Activated CD8-positive, alpha-beta memory T cell treated with anti-CD3 and anti-CD28 coated beads for 4 hours (primary cell): Measurements from ENCODE around the gene ZC3H4.
A peak's percentile ranks its signal among the peaks of the same experiment; 100 is the strongest.

Source experiments
- DNase-seq, 2 donors: peaks; one replicate each; pipeline ENCODE4 v3.0.0-alpha.2; 2020; ENCODE audit warnings: low read depth in 2 of 2

Gene ZC3H4

DNA sequence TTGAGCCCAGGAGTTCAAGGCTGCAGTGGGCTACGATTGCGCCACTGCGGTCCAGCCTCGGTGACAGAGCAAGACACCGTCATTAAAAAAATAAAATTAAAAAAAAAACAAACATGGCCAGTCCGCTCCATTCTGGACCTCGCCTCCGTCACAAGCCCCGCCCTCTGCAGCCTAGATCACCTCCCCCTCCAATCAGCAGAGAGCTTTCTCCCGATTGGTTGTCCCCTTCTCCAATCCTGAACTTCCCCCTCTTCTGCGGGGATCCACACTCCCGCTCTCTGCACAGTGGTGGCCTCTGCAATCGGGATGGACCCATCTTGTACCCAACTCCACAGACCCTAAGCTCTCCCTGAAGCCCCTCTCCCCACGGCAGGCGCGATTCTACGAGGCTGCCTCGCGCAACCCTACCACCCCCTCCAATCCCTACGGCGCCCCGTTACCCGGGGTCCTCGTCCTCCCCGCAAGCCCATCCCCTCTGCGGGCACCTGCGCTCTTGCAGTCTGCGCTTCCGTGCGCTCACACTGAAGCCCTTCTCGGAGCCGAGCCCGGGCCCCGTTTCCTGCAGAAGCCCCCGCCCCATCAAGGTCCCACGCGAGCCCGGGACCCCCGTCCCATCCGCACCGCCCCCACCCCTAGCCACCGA, 65.7 kb downstream of the ZC3H4 start:
- DNase-seq, result peak; percentile 23 to 34

GRCh38 chr19:47047272-47047762, 66.3 kb downstream of the ZC3H4 start:
- DNase-seq, result no peak

GRCh38 chr19:47045867-47046470, 67.6 kb downstream of the ZC3H4 start:
- DNase-seq, result no peak

DNA sequence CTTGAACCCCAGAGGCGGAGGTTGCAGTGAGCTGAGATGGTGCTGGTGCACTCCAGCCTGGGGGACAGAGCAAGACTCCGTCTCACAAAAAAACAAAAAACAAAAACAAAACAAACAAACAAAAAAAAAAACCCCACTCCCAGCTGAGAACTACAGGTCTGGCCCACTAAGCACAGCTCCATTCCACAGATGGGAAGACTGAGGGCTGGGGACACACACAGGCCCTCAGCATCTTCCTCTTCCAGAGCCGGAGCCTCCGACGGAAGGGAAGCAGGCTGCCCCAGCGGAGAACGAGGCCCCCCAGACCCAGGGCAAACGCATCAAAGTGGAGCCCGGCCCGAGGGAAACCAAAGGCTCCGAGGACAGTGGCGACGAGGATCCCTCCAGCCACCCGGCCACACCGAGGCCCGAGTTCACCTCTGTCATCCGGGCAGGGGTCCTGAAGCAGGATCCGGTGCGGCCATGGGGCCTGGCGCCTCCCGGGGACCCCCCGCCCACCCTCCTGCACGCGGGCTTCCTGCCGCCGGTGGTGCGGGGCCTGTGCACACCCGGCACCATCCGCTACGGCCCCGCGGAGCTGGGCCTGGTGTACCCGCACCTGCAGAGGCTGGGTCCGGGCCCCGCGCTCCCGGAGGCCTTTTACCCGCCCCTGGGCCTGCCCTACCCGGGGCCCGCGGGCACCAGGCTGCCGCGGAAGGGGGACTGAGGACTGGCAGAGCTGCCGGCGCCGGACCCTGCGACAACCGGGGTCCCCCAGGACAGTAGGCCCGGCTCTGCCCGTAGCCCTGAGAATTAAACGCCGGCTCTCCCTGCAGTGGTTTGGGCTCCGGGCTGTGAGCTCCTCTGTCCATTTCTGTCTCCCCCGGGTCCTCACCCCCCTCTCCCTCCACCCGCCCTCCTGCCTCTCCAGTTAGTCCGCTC, 68.4 kb downstream of the ZC3H4 start:
- DNase-seq, result no peak

GRCh38 chr19:47040869-47041268, 72.7 kb downstream of the ZC3H4 start:
- no peak for DNase-seq

- DNase-seq, result no peak
Measured at GRCh38 chr19:47039239-47039874, 74.2 kb downstream of the ZC3H4 start.

DNA sequence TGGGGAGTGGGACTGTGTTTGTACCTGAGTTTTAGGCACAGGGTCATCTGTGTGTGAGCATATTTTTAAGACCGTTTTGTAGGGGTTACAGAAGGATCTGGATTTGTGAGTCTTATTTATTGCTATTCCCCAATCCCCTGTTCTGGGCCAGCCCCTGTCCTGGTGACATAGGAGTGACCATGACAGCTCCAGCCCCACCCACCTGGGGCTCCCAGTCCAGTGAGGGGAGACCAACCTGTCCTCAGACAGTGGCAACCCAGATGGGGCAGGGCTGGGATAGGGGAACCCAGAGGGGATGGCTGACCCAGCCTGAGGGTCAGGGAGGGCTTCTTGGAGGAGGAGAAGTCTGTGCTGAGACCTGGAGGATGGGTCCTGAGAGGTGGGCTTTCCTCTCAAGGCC, 75.8 kb downstream of the ZC3H4 start:
- DNase-seq, result no peak

GRCh38 chr19:47036097-47036651, 77.4 kb downstream of the ZC3H4 start:
- DNase-seq, result no peak

- peak; percentile 91 to 93 for DNase-seq
Measured at GRCh38 chr19:47035127-47036096, 78.2 kb downstream of the ZC3H4 start.

DNA sequence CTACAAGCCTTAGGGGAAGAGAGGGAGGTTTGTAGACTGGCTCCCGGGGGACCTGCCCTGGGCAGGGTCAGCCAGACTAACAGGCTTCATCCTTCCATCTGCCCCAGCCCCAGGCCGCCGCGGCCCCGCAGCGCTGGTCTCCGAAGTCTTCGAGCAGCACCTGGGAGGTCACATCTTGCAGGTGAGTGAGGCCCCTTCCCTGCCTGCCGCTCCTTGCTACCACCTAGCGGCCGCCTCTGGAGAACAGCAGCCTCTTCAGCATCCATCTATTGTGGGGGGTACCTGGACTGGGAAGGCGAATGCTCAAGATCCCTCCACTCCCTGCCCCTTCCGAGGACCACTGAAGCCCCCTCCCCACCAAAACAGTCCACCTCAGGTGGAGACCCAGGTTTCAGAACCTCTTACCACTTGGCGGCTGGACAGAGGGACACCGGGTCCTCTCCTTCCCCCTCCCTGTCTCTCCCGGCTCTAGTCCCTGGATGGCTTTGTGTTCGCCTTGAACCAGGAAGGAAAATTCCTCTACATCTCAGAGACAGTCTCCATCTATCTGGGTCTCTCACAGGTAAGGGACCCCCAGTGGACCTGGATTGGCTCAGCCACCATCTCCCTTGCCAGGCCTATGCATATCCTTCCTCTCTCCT, 81.3 kb downstream of the ZC3H4 start:
- DNase-seq, result peak; percentile 26 to 46

DNA sequence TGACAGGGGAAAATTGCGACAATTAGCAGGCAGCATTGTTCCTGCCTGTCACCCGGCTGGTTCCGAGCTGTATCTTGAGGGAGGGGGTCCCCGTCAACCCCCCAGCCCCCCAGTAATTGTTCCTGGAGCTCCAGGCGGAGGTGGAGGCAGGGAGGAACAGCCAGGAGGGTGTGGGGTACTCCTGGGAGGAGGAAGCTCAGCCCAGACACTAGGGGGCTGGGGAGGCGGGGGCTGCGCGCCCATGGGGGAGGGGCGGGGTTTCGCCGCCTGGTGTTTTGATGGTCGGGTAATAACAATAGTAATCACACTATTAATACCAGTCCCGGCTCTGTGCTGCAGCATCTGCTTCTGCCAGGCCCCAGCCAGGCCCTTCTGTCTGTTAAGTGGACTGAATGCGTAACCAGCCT, 85.4 kb downstream of the ZC3H4 start:
- no peak for DNase-seq

DNA sequence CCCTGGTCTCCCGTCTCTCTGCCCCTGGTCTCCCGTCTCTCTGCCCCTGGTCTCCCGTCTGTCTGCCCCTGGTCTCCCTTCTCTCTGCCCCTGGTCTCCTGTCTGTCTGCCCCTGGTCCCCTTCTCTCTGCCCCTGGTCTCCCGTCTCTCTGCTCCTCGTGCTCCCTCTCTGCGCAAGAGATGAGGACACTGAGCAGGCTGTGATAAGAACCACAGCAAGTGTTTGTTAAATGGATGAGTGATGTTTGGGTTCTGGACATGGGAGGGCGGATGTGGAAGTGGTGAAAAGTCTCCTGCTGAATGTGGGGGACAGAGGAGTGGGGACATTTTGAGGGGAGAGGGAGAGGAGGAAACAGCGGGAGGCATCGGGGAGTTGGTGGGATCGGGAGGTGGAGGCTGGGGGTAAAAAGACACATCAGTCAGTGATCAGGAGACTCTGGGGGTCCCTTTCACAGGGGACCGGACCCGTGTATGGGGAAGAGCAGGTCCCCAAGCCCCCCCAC, 85.9 kb downstream of the ZC3H4 start:
- no peak for DNase-seq

DNA sequence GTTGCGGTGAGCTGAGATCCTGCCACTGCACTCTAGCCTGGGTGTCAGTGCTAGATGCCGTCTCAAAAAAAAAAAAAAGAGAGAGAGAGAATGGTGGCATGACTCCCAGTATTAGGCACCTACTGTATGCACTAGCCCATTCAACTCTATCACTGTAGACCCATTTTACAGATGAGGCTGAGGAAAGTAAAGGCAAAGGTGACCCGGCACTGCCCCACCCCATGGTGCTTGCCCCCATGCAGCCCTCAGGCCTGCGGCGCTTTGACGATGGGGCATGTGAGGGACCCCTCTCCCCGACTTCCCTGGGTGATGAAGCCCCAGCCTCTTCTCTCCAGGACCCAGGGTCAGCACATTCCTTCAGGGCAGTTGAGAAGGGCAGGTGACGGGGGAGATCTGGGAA, 86.7 kb downstream of the ZC3H4 start:
- no peak for DNase-seq

GRCh38 chr19:47026156-47026555, 87.4 kb downstream of the ZC3H4 start:
- no peak for DNase-seq

GRCh38 chr19:47024502-47024901, 89.1 kb downstream of the ZC3H4 start:
- no peak for DNase-seq

DNA sequence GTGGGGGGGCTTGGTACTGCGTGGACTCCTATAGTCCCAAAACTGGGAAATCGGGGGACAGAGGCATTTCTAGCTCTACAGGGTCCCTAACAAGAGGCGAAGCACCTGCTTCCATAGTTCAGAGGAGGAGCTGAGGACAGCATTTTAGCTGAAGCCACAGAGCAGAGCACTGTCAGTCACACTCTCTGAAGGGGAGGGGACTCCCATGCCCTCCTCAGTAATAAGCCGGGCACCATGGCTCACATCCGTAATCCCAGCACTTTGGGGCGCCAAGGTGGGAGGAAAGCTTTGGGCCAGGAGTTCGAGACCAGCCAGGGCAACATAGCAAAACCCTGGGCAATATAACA, 90.2 kb downstream of the ZC3H4 start:
- no peak for DNase-seq

- no peak for DNase-seq
Measured at GRCh38 chr19:47022541-47023447, 90.8 kb downstream of the ZC3H4 start.

- no peak for DNase-seq
Measured at GRCh38 chr19:47022140-47022536, 91.4 kb downstream of the ZC3H4 start.
